HG03175 (cell line): ENCODE results near the gene XRCC4.
"Not testable (repeated sequence)": the region's sequence is repeated elsewhere in the genome, so short reads cannot be mapped to it uniquely, and the experiment has no call there.

Source experiments
- ATAC-seq: cut with Tn5 transposase; IDR thresholded peaks from one replicate; pipeline ENCODE4 v1.9.1; 2021; ENCODE audit warnings: mild to moderate bottlenecking, moderate library complexity; ENCODE audit not compliant: unreplicated experiment

The XRCC4 gene

GRCh38 chr5:83107692-83108420 is 30.5 kb downstream of the XRCC4 start:
- ATAC-seq, result no peak

GRCh38 chr5:83109380-83109779 is 32.0 kb downstream of the XRCC4 start:
- no peak for ATAC-seq

DNA sequence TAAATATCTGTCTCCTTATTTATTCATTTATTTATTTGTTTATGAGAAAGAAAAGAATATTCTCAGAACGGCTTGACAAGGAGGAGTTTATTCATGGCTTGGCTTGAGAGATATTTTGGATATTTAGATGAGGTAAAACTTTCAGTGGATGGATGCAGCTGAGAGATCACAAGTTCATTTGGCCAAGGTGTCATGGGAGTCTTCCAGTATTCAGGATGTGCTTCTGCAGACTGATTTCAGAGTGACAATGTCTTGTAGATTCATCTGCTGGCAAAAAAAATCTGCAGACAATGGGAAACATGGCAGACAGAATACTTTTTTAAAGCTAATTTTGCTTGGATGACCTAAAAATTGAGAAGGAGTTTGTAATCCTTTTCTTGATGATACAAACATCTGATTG is 38.5 kb downstream of the XRCC4 start:
- ATAC-seq, result no peak

GRCh38 chr5:83118471-83118870 is 41.1 kb downstream of the XRCC4 start:
- ATAC-seq, result no peak

GRCh38 chr5:83118976-83119375 is 41.6 kb downstream of the XRCC4 start:
- ATAC-seq, result no peak

- ATAC-seq, result no peak
Observed at GRCh38 chr5:83124593-83124992, 47.2 kb downstream of the XRCC4 start.

DNA sequence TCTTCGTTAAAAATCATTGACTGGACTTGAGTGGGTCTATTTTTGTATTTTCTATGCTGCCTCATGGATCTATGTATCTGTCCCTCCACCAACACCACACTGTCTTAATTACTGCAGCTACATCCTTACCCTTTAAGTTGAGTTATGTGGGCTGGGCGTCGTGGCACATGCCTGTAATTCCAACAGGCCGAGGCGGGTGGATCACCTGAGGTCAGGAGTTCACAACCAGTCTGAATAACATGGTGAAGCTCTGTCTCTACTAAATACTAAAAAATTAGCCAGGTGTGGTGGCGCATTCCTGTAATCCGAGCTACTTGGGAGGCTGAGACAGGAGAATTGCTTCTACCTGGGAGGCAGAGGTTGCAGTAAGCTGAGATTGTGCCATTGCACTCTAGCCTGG is 48.2 kb downstream of the XRCC4 start:
- ATAC-seq, result no peak

DNA sequence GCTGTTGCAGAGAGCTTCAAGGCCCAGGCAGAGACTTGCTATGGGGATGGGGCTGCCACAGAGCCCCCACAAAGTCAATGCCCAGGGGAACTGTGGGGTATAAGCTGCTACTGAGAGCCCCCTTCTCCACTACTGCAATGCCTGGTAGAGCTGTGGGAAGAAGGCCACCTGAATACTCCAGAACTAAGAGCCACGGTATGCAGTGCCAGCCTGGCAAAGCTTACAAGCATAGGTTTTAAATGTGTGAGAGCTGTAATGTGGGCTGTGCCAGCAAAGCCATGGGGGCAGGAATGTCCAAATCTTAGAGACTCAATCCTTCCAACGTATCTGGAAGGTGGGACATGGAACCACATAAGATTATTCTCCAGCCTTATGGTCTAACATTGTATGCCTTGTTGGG is 49.2 kb downstream of the XRCC4 start:
- no peak for ATAC-seq

- no peak for ATAC-seq
Observed at GRCh38 chr5:83133797-83134196, 56.5 kb downstream of the XRCC4 start.

- ATAC-seq, result no peak
Observed at GRCh38 chr5:83142526-83142925, 65.2 kb downstream of the XRCC4 start.

GRCh38 chr5:83145241-83145640 is 67.9 kb downstream of the XRCC4 start:
- no peak for ATAC-seq

DNA sequence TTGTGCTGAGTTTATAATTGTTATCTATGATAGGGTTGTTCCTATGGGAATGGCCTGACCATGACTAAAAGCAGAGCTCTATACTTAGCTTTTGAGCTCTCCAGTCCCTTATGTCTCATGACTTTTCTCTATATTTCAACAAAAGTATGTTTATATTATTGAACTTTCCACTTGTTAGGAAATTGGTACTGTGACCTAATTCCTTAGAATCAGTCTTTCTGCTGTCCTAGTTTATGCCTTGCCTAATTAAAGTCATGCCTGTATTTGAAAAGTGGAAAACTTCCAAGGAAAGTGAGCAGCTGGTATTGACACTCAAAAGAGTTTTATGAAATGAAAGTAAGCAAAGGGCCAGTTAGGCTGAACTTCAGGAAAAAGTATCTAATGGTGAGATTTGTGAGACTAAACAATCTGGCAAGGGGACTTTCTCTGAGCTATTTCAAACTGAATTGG is 68.6 kb downstream of the XRCC4 start:
- no peak for ATAC-seq

DNA sequence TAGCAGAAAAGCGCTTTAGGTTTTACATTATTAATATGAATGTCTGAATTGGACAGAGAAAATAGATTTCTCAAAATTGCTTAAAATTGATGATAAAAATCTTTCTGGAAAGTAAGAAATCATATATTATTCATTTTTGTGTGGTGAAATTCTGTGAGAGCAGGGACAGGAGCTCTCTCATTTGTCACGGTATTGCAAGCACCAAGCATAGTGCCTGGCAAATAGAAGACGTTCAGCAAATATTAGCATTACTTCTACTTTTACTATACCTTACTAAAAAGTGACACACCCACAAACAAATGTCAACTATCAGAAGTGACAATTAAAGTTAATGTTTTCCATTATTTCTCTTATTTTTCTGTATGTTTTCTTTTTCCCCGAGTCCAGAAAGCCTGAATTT is 69.1 kb downstream of the XRCC4 start:
- ATAC-seq, result no peak

DNA sequence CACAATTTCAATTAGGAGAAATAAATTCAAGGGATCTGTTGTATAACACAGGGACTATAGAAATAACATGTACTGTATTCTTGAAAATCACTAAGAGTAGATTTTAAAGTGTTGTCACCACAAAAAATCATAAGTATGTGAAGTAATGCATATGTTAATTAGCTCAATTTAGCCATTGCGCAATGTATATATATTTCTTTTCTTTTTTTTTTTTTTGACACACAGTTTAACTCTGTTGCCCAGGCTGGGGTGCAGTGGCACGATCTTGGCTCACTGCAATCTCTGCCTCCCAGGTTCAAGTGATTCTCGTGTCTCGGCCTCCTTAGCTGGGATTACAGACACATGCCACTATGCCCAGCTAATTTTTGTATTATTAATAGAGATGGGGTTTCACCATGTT is 70.2 kb downstream of the XRCC4 start:
- no peak for ATAC-seq

DNA sequence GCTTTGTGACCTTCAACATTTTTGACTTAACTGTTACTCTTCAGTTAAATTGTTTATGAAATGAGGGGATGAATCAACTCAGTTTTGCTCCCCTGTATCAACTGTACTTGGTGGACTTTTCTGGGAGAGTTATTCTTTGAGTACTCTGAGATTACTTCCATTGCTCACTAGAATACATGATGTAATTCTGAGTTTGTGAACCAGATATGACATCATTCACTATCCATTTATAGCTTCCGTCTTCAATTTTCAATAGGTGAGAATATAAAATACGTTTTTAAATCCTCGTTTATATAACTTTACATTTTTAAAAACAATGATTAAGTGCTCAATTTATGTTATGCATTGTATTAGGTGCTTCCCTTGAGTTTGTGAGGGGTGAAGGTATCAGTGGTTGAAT is 71.0 kb downstream of the XRCC4 start:
- no peak for ATAC-seq

- ATAC-seq, result no peak
Observed at GRCh38 chr5:83149671-83150070, 72.3 kb downstream of the XRCC4 start.

DNA sequence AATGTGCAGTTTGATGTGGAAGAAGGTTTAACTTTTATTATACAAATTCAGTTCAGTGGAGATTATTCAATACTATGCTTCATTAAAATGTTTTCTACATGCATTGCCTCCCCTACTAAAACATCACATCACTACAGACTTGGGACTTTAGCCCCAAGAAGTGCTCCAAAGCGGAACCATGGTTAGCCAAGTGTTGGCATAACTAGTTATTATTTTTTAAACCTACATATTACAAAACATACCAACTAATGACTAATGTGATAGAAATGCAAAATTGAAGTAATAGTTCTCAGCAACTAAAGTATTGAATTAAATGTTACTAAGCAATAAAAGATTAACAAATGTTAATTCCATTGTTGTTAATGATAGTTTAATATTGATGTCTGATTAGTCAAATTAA is 74.5 kb downstream of the XRCC4 start:
- no peak for ATAC-seq

GRCh38 chr5:83152996-83153395 is 75.6 kb downstream of the XRCC4 start:
- not testable (repeated sequence) for ATAC-seq

GRCh38 chr5:83156001-83156400 is 78.7 kb downstream of the XRCC4 start:
- no peak for ATAC-seq

GRCh38 chr5:83157163-83157562 is 79.8 kb downstream of the XRCC4 start:
- ATAC-seq, result no peak

GRCh38 chr5:83162601-83163000 is 85.3 kb downstream of the XRCC4 start:
- ATAC-seq, result no peak

DNA sequence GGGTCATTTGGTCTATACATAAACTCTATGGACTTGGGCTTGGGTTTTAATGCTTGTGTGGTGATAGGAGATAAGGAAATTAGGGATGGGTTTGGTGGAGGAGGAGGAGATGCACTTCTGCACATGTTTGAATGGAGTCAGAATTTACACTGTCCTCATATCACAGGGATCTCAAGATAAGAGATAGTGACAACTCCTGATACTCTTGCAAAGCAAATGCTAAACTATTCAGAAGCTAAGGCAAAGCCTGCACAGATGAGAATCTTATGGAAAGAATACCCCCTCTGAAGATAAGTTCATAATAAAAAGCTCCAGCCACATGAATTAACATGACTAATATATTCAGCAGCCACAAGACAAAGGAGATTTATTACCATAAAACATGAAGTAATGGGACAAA is 90.2 kb downstream of the XRCC4 start:
- no peak for ATAC-seq
